Progenitor cell of endocrine pancreas (in vitro differentiated cells): ENCODE data around the gene FADS3. TPM values are rescaled to one million over a fixed set of nuclear protein-coding genes. Genes with fewer than 3 reads are reported as not detected.

ENCODE experiments used
- DNase-seq: peaks from one replicate; pipeline ENCODE4 v3.0.0; 2021; ENCODE audit warnings: low spot score; ENCODE audit not compliant: unreplicated experiment
- H3K27ac Mint-ChIP-seq: 2 replicates; pipeline ENCODE4 v1.8.0; 2021; ENCODE audit warnings: mild to moderate bottlenecking, moderate library complexity, mixed read lengths
- H3K27me3 Mint-ChIP-seq: 2 replicates; pipeline ENCODE4 v1.8.0; 2021; ENCODE audit warnings: mixed read lengths
- H3K36me3 Mint-ChIP-seq: 2 replicates; pipeline ENCODE4 v1.8.0; 2022; ENCODE audit warnings: mixed read lengths; ENCODE audit not compliant: insufficient read depth
- H3K4me1 Mint-ChIP-seq: 2 replicates; pipeline ENCODE4 v1.8.0; 2021; ENCODE audit warnings: low read depth, mixed read lengths
- H3K4me3 Mint-ChIP-seq: 2 replicates; pipeline ENCODE4 v1.8.0; 2021; ENCODE audit warnings: low read depth, mild to moderate bottlenecking, moderate library complexity, mixed read lengths
- H3K9me3 Mint-ChIP-seq: 2 replicates; pipeline ENCODE4 v1.8.0; 2021; ENCODE audit warnings: low read depth, mixed read lengths
- long read RNA-seq: library from polyadenylated mRNA; unstranded; transcript quantifications from one replicate; pipeline ENCODE4 v2.0.0, GENCODE V29; 2020
- total RNA-seq: library from RNA; stranded (reverse); gene quantifications from 2 replicates; pipeline ENCODE4 v1.2.1, GENCODE V29; 2021
- TF ChIP-seq, protein P1 (sequence below): fragments of 200-600 bp; sonication (generic); IDR thresholded peaks from one replicate; pipeline ENCODE4 v1.5.0; 2021; ENCODE audit warnings: antibody characterized with exemption, mild to moderate bottlenecking; ENCODE audit not compliant: unreplicated experiment

The FADS3 gene, protein sequence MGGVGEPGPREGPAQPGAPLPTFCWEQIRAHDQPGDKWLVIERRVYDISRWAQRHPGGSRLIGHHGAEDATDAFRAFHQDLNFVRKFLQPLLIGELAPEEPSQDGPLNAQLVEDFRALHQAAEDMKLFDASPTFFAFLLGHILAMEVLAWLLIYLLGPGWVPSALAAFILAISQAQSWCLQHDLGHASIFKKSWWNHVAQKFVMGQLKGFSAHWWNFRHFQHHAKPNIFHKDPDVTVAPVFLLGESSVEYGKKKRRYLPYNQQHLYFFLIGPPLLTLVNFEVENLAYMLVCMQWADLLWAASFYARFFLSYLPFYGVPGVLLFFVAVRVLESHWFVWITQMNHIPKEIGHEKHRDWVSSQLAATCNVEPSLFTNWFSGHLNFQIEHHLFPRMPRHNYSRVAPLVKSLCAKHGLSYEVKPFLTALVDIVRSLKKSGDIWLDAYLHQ
- 21.2 and 23.7 TPM in 2 replicates for total RNA-seq
- long read RNA-seq, partial matches to known transcripts: 0 of 1 reads
- long read RNA-seq, other reads (novel, unspliced or antisense): 1 of 1 reads

DNA sequence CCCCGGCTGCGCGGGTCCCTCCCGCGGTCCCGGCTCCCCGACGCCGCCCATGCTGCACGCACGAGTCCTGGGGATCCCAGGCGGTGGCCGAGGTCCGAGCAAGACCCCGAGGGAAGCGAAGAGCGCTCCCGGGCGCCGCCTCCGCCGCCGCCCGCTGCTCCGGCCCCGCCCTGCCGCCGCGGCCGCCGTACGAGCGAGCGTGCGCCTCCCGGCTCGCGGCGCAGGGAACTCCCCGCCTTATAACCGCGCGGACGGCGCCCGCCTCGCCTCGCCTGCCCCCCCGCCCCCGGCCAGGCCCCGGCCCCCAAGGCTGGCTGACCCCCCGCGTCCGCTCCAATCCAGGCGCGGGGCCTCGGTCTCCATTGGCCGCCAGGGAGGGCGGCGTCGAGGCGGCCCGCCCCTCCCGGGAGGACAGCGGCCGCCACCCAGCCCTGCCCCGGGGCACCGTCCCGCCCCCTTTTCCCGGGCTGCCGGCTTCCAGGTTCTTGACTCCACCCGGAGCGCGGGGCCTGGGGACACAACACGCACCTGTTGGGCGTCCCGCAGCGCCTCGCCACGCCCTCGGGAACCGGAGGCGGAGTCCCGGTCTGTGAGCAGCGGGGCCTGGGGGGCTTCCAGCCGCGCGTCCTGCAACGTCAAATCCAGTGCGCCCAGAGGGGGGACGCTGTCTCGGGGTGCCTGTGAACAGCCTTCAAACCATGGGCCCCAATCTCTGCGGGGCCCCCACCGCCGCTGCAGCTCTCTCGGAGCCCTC is at the start of gene FADS3:
Gene FADS3, minus strand, starts transcription at position 215 of the 754 bp plus-strand sequence. Its CDS starts 164 bp downstream, at position 51.
- DNase-seq: peak; percentile 79
- Mint-ChIP-seq H3K36me3 (peaks cover 2% of the 10 kb centered on the region), H3K9me3 (no peaks in the 10 kb centered on the region), H3K27ac (no peak within 1 kb of the TSS), H3K4me3 (peak within 1 kb of the TSS; percentile 74), H3K27me3 (peaks cover 7% of the 10 kb centered on the region), H3K4me1 (peaks cover 2% of the 10 kb centered on the region)
- TF ChIP-seq, protein P1, sequence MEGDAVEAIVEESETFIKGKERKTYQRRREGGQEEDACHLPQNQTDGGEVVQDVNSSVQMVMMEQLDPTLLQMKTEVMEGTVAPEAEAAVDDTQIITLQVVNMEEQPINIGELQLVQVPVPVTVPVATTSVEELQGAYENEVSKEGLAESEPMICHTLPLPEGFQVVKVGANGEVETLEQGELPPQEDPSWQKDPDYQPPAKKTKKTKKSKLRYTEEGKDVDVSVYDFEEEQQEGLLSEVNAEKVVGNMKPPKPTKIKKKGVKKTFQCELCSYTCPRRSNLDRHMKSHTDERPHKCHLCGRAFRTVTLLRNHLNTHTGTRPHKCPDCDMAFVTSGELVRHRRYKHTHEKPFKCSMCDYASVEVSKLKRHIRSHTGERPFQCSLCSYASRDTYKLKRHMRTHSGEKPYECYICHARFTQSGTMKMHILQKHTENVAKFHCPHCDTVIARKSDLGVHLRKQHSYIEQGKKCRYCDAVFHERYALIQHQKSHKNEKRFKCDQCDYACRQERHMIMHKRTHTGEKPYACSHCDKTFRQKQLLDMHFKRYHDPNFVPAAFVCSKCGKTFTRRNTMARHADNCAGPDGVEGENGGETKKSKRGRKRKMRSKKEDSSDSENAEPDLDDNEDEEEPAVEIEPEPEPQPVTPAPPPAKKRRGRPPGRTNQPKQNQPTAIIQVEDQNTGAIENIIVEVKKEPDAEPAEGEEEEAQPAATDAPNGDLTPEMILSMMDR: no peak

DNA sequence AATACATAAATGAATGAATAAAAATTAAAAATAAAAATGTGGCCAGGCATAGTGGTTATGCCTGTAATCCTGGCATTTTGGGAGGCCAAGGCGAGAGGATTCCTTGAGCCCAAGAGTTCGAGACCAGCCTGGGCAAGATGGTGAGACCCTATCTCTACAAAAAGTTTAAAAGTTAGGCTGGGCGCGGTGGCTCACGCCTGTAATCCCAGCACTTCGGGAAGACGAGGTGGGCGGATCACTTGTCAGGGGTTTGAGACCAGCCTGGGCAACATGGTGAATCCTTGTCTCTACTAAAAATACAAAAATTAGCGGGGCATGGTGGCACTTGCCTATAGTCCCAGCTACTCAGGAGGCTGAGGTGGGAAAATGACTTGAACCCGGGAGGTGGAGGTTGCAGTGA is 49.1 kb upstream of the FADS3 start:
- TF ChIP-seq, protein P1: no peak
- Mint-ChIP-seq H3K9me3 (peaks cover 3% of the 10 kb centered on the region), H3K4me3 (no peak overlapping the region), H3K36me3 (no peaks in the 10 kb centered on the region), H3K27ac (no peak overlapping the region), H3K27me3 (no peaks in the 10 kb centered on the region), H3K4me1 (no peaks in the 10 kb centered on the region)
- no peak for DNase-seq

DNA sequence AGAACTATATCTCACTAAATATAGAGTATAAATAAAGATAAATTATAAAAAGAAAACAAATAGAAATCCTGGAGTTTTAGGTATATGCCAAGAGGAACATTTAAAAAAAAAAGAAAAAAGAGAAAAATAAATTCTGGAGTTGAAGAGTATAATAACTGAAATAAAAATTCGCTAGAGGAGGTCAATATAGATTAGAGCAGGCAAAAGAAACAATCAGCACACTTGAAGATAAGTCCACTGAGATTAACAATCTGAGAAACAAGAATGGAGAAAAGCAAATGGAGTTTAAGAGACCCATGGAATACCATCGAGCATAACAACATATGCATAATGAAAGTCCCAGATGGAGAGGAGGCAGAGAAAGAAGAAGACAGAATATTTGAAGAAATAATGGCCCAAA is 44.5 kb upstream of the FADS3 start:
- DNase-seq: no peak
- no peaks in the 10 kb centered on the region for H3K27me3 Mint-ChIP-seq
- no peaks in the 10 kb centered on the region for H3K4me1 Mint-ChIP-seq
- TF ChIP-seq, protein P1: no peak
- H3K27ac Mint-ChIP-seq: no peak overlapping the region
- peaks cover 9% of the 10 kb centered on the region for H3K9me3 Mint-ChIP-seq
- no peak overlapping the region for H3K4me3 Mint-ChIP-seq
- no peaks in the 10 kb centered on the region for H3K36me3 Mint-ChIP-seq

DNA sequence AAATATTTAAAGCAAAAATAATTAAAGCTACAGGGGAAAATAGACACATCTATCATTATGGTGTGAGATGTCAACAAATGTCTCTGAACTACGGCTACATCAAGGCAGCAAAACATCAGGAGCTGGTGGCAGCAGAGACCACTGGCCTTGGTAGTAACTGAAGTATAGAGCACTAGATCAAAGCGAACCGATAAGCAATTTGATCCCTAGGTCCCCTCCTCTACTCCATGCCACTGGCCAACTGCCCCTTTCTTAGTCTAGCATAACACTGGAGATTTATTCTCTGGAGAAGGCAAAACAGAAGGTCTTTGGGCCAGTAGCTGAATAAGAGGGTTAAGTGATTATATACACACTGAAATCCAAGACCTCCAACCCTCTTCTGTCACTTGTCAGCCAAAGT is 39.6 kb upstream of the FADS3 start:
- no peak for DNase-seq
- Mint-ChIP-seq H3K36me3 (no peaks in the 10 kb centered on the region), H3K4me1 (peaks cover 4% of the 10 kb centered on the region), H3K27ac (no peak overlapping the region), H3K9me3 (peaks cover 5% of the 10 kb centered on the region), H3K4me3 (no peak overlapping the region), H3K27me3 (no peaks in the 10 kb centered on the region)
- TF ChIP-seq, protein P1: no peak

DNA sequence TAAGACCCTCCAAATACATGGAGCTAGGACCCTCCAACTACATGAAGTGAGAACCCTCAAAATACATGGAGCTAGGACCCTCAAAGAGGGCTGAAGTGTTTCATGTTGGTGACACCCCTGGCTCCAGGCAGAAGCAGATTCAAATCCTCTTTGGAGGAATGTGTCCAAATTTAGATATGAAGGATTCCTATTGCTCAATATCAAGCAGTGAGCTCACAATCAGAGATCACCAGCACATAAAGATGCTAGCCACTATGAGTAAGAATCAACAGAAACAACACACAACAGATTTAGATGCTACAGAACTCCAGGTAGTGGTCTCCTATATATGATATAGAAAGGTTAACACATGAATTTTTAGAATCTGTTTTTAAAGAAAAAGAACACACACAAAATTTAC is 37.3 kb upstream of the FADS3 start:
- no peak for DNase-seq
- no peak overlapping the region for H3K4me3 Mint-ChIP-seq
- TF ChIP-seq, protein P1: no peak
- no peak overlapping the region for H3K27ac Mint-ChIP-seq
- H3K4me1 Mint-ChIP-seq: peaks cover 13% of the 10 kb centered on the region
- no peaks in the 10 kb centered on the region for H3K36me3 Mint-ChIP-seq
- no peaks in the 10 kb centered on the region for H3K27me3 Mint-ChIP-seq
- H3K9me3 Mint-ChIP-seq: peaks cover 5% of the 10 kb centered on the region
